ENCODE measurements around the gene MOSMO. TPM values are rescaled to one million over a fixed set of nuclear protein-coding genes. Genes with fewer than 3 reads are reported as not detected.

Gene MOSMO
- total and polyA plus RNA-seq, 2 experiments from 2014 or later = 2.7 to 11.7 TPM

GRCh38 chr16:21989751-21990150 is 18.2 kb upstream of the MOSMO start:
- in situ Hi-C loops (cut with MboI) = no loop called here

GRCh38 chr16:21990381-21990944 is 17.4 kb upstream of the MOSMO start:
- Histone ChIP-seq H3K9ac (no peak overlapping the region), H3K36me3 (ENCODE audit: low read depth) (no peaks in the 10 kb centered on the region), H3K27ac (no peak overlapping the region), H2AFZ (no peak overlapping the region), H3K4me1 (ENCODE audit: insufficient read depth) (peaks cover 9% of the 10 kb centered on the region), H3F3A (ENCODE audit: insufficient read depth) (peaks cover 12% of the 10 kb centered on the region), H4K20me1 (ENCODE audit: insufficient read depth) (no peaks in the 10 kb centered on the region), H3K9me3 (ENCODE audit: low read depth) (no peaks in the 10 kb centered on the region), H3K27me3 (replicated peaks; ENCODE audit: insufficient read depth) (no peaks in the 10 kb centered on the region), H3K79me2 (ENCODE audit: insufficient read depth) (no peaks in the 10 kb centered on the region), H3K4me2 (ENCODE audit: unreplicated experiment) (no peak overlapping the region), H3K9me2 (ENCODE audit: insufficient read depth) (no peaks in the 10 kb centered on the region), H3K4me3 (no peak overlapping the region)
- in situ Hi-C loops (cut with MboI) = no loop called here
- no peak for DNase-seq
- TF ChIP-seq EZH2 (IDR thresholded peaks at IDR 0.05; ENCODE audit: insufficient read depth, poor library complexity, severe bottlenecking) = no peak
- no peak for TF ChIP-seq EZH2phosphoT487 (IDR thresholded peaks at IDR 0.05; ENCODE audit: insufficient read depth, low read depth)
- WGBS, 2 experiments (ENCODE audit: low coverage in 1 of 2, low lambda C conversion rate in 2 of 2, missing lambda C conversion rate in 2 of 2) = 26 to 38% methylated on average over 3 of the region's 3 CpGs

More at GRCh38 chr16:21989751-21990150, 18.2 kb upstream of the MOSMO start:
- Histone ChIP-seq H3K9me2 (ENCODE audit: insufficient read depth) (no peaks in the 10 kb centered on the region), H3K9me3 (ENCODE audit: low read depth) (no peaks in the 10 kb centered on the region), H3K79me2 (ENCODE audit: insufficient read depth) (no peaks in the 10 kb centered on the region), H3K27ac (no peak overlapping the region), H4K20me1 (ENCODE audit: insufficient read depth) (no peaks in the 10 kb centered on the region), H3K4me1 (ENCODE audit: insufficient read depth) (peaks cover 9% of the 10 kb centered on the region), H3K27me3 (replicated peaks; ENCODE audit: insufficient read depth) (no peaks in the 10 kb centered on the region), H3K36me3 (ENCODE audit: low read depth) (0 out of 2 replicates have a peak, but pooled peaks cover under 1% of the 10 kb centered on the region), H3K4me2 (ENCODE audit: unreplicated experiment) (no peak overlapping the region), H3F3A (ENCODE audit: insufficient read depth) (peaks cover 14% of the 10 kb centered on the region), H2AFZ (no peak overlapping the region), H3K4me3 (no peak overlapping the region), H3K9ac (no peak overlapping the region)
- DNase-seq = no peak
- TF ChIP-seq EZH2phosphoT487 (IDR thresholded peaks at IDR 0.05; ENCODE audit: insufficient read depth, low read depth) (no peak), EZH2 (IDR thresholded peaks at IDR 0.05; ENCODE audit: insufficient read depth, poor library complexity, severe bottlenecking) (no peak)
- WGBS, 2 experiments (ENCODE audit: low coverage in 1 of 2, low lambda C conversion rate in 2 of 2, missing lambda C conversion rate in 2 of 2) = 89 to 94% methylated on average over 2 of the region's 2 CpGs

GRCh38 chr16:21991621-21992020 is 16.3 kb upstream of the MOSMO start:
- Histone ChIP-seq H3K36me3 (ENCODE audit: low read depth) (no peaks in the 10 kb centered on the region), H3K4me3 (no peak overlapping the region), H3K27me3 (replicated peaks; ENCODE audit: insufficient read depth) (no peaks in the 10 kb centered on the region), H3K4me1 (ENCODE audit: insufficient read depth) (peaks cover 9% of the 10 kb centered on the region), H3K9me2 (ENCODE audit: insufficient read depth) (no peaks in the 10 kb centered on the region), H4K20me1 (ENCODE audit: insufficient read depth) (no peaks in the 10 kb centered on the region), H3K27ac (no peak overlapping the region), H3K9me3 (ENCODE audit: low read depth) (no peaks in the 10 kb centered on the region), H2AFZ (no peak overlapping the region), H3K4me2 (ENCODE audit: unreplicated experiment) (no peak overlapping the region), H3F3A (ENCODE audit: insufficient read depth) (peaks cover 2% of the 10 kb centered on the region), H3K9ac (no peak overlapping the region), H3K79me2 (ENCODE audit: insufficient read depth) (no peaks in the 10 kb centered on the region)
- TF ChIP-seq EZH2phosphoT487 (IDR thresholded peaks at IDR 0.05; ENCODE audit: insufficient read depth, low read depth) (no peak), EZH2 (IDR thresholded peaks at IDR 0.05; ENCODE audit: insufficient read depth, poor library complexity, severe bottlenecking) (no peak)
- in situ Hi-C loops (cut with MboI) = no loop called here
- DNase-seq = no peak
- WGBS, 2 experiments (ENCODE audit: low coverage in 1 of 2, low lambda C conversion rate in 2 of 2, missing lambda C conversion rate in 2 of 2) = 95% methylated on average over 6 of the region's 6 CpGs

GRCh38 chr16:21994856-21995465 is 12.9 kb upstream of the MOSMO start:
- no peak overlapping the region for H3K4me2 ChIP-seq (ENCODE audit: unreplicated experiment)
- no peaks in the 10 kb centered on the region for H3F3A ChIP-seq (ENCODE audit: insufficient read depth)
- H4K20me1 ChIP-seq (ENCODE audit: insufficient read depth) = no peaks in the 10 kb centered on the region
- no peaks in the 10 kb centered on the region for H3K36me3 ChIP-seq (ENCODE audit: low read depth)
- H3K4me1 ChIP-seq (ENCODE audit: insufficient read depth) = no peaks in the 10 kb centered on the region
- H3K79me2 ChIP-seq (ENCODE audit: insufficient read depth) = no peaks in the 10 kb centered on the region
- DNase-seq = no peak
- no peaks in the 10 kb centered on the region for H3K9me2 ChIP-seq (ENCODE audit: insufficient read depth)
- TF ChIP-seq EZH2 (IDR thresholded peaks at IDR 0.05; ENCODE audit: insufficient read depth, poor library complexity, severe bottlenecking) = no peak
- TF ChIP-seq EZH2phosphoT487 (IDR thresholded peaks at IDR 0.05; ENCODE audit: insufficient read depth, low read depth) = no peak
- H2AFZ ChIP-seq = no peak overlapping the region
- H3K4me3 ChIP-seq = no peak overlapping the region
- no peak overlapping the region for H3K9ac ChIP-seq
- in situ Hi-C loops (cut with MboI) = loop anchor here (5.0 kb wide), 1 partner anchor 107 kb away; no protein-coding TSS in a partner anchor
- H3K9me3 ChIP-seq (ENCODE audit: low read depth) = no peaks in the 10 kb centered on the region
- no peak overlapping the region for H3K27ac ChIP-seq
- no peaks in the 10 kb centered on the region for H3K27me3 ChIP-seq (replicated peaks; ENCODE audit: insufficient read depth)
- 81% methylated on average over 13 of the region's 13 CpGs for WGBS, 2 experiments (ENCODE audit: low coverage in 1 of 2, low lambda C conversion rate in 2 of 2, missing lambda C conversion rate in 2 of 2)
